ENCODE data around the gene OPCML. TPM values are rescaled to one million over a fixed set of nuclear protein-coding genes. Genes with fewer than 3 reads are reported as not detected.

The OPCML gene
- total and polyA plus RNA-seq, 2 donors (not counting 1 experiment from before 2014, with no cell fraction given), result 0.99 to 2.8 TPM

DNA sequence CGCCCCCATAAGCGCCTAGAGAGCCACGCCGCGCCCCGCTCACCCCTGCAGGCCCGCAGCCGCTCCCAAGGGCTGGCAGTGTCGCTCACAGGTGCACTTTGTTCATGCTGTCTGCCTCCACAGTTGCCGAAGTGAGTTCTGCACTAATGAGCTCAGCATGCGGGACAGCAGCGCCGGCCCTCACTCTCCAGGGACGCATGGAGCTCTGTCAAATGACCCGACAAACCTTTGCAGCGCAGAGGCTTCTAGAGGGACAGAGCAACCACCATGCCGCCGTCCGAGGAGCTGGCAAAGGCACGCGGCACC, 170.7 kb downstream of the OPCML start:
- no peak overlapping the region for H3K4me2 ChIP-seq (ENCODE audit: extremely low read depth, insufficient read depth, low read length)
- TF ChIP-seq, protein P1, sequence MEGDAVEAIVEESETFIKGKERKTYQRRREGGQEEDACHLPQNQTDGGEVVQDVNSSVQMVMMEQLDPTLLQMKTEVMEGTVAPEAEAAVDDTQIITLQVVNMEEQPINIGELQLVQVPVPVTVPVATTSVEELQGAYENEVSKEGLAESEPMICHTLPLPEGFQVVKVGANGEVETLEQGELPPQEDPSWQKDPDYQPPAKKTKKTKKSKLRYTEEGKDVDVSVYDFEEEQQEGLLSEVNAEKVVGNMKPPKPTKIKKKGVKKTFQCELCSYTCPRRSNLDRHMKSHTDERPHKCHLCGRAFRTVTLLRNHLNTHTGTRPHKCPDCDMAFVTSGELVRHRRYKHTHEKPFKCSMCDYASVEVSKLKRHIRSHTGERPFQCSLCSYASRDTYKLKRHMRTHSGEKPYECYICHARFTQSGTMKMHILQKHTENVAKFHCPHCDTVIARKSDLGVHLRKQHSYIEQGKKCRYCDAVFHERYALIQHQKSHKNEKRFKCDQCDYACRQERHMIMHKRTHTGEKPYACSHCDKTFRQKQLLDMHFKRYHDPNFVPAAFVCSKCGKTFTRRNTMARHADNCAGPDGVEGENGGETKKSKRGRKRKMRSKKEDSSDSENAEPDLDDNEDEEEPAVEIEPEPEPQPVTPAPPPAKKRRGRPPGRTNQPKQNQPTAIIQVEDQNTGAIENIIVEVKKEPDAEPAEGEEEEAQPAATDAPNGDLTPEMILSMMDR (conservative IDR thresholded peaks at IDR 0.05 in 1 of 2, IDR thresholded peaks at IDR 0.05 in 1 of 2; ENCODE audit: low read depth in 1 of 2, low read length in 2 of 2), result no peak
- TF ChIP-seq EZH2 (IDR thresholded peaks at IDR 0.05; ENCODE audit: low read length, missing control alignments), result no peak
- no peaks in the 10 kb centered on the region for H3K4me1 ChIP-seq (ENCODE audit: control insufficient read depth, extremely low read depth, insufficient read depth, low read length)
- no peaks in the 10 kb centered on the region for H4K20me1 ChIP-seq (ENCODE audit: control insufficient read depth, extremely low read depth, insufficient read depth, low read length)
- no peaks in the 10 kb centered on the region for H3K9me3 ChIP-seq (ENCODE audit: control insufficient read depth, insufficient read depth, low read depth, low read length)
- H3K79me2 ChIP-seq (ENCODE audit: control insufficient read depth, insufficient read depth, low read length), result no peaks in the 10 kb centered on the region
- H3K36me3 ChIP-seq (ENCODE audit: control insufficient read depth, insufficient read depth, low read length), result no peaks in the 10 kb centered on the region
- H3K27me3 ChIP-seq (ENCODE audit: control insufficient read depth, insufficient read depth, low read length), result no peaks in the 10 kb centered on the region
- no peak overlapping the region for H3K4me3 ChIP-seq (replicated peaks in 1 of 4; ENCODE audit: control extremely low read depth in 1 of 4, insufficient read depth in 1 of 4, low read depth in 3 of 4, low read length in 4 of 4)
- no peak overlapping the region for H3K27ac ChIP-seq (ENCODE audit: insufficient read depth, low read length)
- DNase-seq (ENCODE audit: low read depth in 2 of 2), result no peak
- no peak overlapping the region for H2AFZ ChIP-seq (ENCODE audit: low read length)
- no peak overlapping the region for H3K9ac ChIP-seq (ENCODE audit: insufficient read depth, low read length)

DNA sequence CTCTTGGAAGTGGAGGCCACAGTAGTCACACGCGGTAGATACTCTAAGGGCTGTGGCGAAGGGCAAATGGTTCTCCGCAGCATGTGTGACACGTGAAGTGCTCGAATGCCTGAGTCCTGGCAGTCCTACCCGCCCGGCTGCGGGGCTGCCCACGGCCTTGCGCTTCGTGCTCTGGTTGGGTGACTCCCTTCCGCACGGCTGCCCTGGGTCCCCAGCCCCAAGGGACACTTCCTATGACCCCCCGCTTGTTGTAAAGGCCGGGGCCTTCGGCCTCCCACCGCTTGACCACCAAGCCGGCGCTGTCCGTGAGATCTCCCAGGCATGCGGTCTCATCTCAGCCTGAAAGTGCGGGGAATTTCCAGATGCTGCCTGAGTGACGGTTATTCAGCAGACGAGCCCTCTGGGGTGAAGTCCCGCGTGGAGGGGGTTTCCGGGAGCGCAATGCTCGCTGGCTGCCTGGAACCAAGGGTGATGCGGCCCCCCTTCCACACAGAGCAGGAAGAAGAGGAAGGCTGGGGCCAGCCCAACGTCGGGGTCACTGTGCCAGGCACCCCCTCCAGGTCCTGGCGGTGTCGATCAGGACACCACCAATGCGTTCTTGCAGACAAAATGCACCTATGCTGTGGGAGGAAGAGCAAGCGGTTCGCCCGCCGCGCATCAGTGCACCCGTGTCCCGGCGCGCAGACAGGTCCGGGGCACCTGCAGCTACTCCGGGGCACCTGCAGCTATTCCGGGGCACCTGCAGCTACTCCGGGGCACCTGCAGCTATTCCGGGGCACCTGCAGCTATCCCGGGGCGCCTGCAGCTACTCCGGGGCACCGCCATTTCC, 171.2 kb downstream of the OPCML start:
- H4K20me1 ChIP-seq (ENCODE audit: control insufficient read depth, extremely low read depth, insufficient read depth, low read length), result no peaks in the 10 kb centered on the region
- no peaks in the 10 kb centered on the region for H3K79me2 ChIP-seq (ENCODE audit: control insufficient read depth, insufficient read depth, low read length)
- H3K4me3 ChIP-seq (replicated peaks in 1 of 4; ENCODE audit: control extremely low read depth in 1 of 4, insufficient read depth in 1 of 4, low read depth in 3 of 4, low read length in 4 of 4), result no peak overlapping the region

DNA sequence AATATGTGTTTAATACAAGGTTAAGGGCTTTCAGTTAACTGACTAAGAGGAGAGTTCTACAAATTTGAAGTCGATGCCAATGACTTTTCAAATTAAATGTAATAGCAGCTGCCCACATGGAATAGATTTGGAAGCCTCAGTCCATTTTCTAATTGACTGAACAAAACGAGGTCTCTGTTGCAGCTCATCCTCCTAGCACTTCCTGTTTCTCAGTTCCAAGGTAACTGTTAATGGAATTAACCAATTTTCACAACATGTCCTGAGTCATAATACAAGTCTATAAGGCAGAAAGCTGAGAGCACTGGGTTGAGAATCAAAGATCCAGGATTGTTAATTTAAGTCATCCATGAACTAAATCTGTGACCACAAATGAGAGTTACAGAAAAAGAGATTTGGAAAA, 177.2 kb downstream of the OPCML start:
- Histone ChIP-seq H3K4me3 (replicated peaks in 1 of 4; ENCODE audit: control extremely low read depth in 1 of 4, insufficient read depth in 1 of 4, low read depth in 3 of 4, low read length in 4 of 4) (no peak overlapping the region), H3K36me3 (ENCODE audit: control insufficient read depth, insufficient read depth, low read length) (no peaks in the 10 kb centered on the region), H3K27ac (ENCODE audit: insufficient read depth, low read length) (no peak overlapping the region), H2AFZ (ENCODE audit: low read length) (no peak overlapping the region), H4K20me1 (ENCODE audit: control insufficient read depth, extremely low read depth, insufficient read depth, low read length) (no peaks in the 10 kb centered on the region), H3K9me3 (ENCODE audit: control insufficient read depth, insufficient read depth, low read depth, low read length) (no peaks in the 10 kb centered on the region), H3K9ac (ENCODE audit: insufficient read depth, low read length) (no peak overlapping the region), H3K27me3 (ENCODE audit: control insufficient read depth, insufficient read depth, low read length) (no peaks in the 10 kb centered on the region), H3K4me1 (ENCODE audit: control insufficient read depth, extremely low read depth, insufficient read depth, low read length) (no peaks in the 10 kb centered on the region), H3K4me2 (ENCODE audit: extremely low read depth, insufficient read depth, low read length) (no peak overlapping the region), H3K79me2 (ENCODE audit: control insufficient read depth, insufficient read depth, low read length) (no peaks in the 10 kb centered on the region)
- TF ChIP-seq EZH2 (IDR thresholded peaks at IDR 0.05; ENCODE audit: low read length, missing control alignments), result no peak
- TF ChIP-seq, protein P1 (conservative IDR thresholded peaks at IDR 0.05 in 1 of 2, IDR thresholded peaks at IDR 0.05 in 1 of 2; ENCODE audit: low read depth in 1 of 2, low read length in 2 of 2), result no peak
- DNase-seq (ENCODE audit: low read depth in 2 of 2), result no peak

More for the DNA sequence above, 171.2 kb downstream of the OPCML start:
- Histone ChIP-seq H2AFZ (ENCODE audit: low read length) (no peak overlapping the region), H3K27me3 (ENCODE audit: control insufficient read depth, insufficient read depth, low read length) (no peaks in the 10 kb centered on the region), H3K9ac (ENCODE audit: insufficient read depth, low read length) (no peak overlapping the region), H3K36me3 (ENCODE audit: control insufficient read depth, insufficient read depth, low read length) (no peaks in the 10 kb centered on the region), H3K4me1 (ENCODE audit: control insufficient read depth, extremely low read depth, insufficient read depth, low read length) (no peaks in the 10 kb centered on the region), H3K27ac (ENCODE audit: insufficient read depth, low read length) (no peak overlapping the region), H3K9me3 (ENCODE audit: control insufficient read depth, insufficient read depth, low read depth, low read length) (no peaks in the 10 kb centered on the region), H3K4me2 (ENCODE audit: extremely low read depth, insufficient read depth, low read length) (no peak overlapping the region)
- DNase-seq (ENCODE audit: low read depth in 2 of 2), result no peak
- TF ChIP-seq, protein P1 (conservative IDR thresholded peaks at IDR 0.05 in 1 of 2, IDR thresholded peaks at IDR 0.05 in 1 of 2; ENCODE audit: low read depth in 1 of 2, low read length in 2 of 2), result no peak
- no peak for TF ChIP-seq EZH2 (IDR thresholded peaks at IDR 0.05; ENCODE audit: low read length, missing control alignments)
